ENCODE data around the gene PARD3. TPM values are rescaled to one million over a fixed set of nuclear protein-coding genes. Genes with fewer than 3 reads are reported as not detected.

Gene PARD3
- total RNA-seq, 2 experiments from 2014 or later = 3.6 to 4.0 TPM

DNA sequence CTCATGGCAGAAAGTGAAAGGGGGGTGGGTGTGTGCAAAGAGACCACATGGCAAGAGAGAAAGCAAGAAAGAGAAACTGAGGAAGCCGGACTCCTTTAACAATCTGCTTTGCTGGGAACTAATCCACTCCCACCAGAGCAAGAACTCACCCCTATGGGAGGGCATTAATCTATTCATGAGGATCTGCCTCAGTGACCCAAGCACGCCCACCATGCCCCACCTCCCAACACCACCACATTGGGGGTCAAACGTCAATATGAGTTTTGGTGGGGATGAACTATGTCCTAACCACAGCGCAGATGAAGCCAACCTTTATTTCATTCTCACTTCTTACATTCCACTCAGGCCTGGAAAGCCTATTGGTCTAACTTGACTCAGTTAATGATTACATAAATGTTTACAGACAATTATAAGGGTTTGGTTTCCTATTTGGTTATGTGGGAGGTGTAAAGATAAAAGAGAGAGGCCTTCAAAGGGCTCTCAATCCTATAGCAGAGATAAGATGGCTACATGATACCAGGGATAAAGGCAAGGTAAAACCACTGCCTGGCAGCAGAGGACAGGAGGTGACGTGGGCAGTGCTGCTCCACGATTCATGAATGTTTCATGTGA, 601.8 kb downstream of the PARD3 start:
- Mint-ChIP-seq H3K4me1 (ENCODE audit: low read depth) (no peaks in the 10 kb centered on the region), H3K27me3 (ENCODE audit: low read depth) (no peaks in the 10 kb centered on the region), H3K9me3 (no peaks in the 10 kb centered on the region), H3K27ac (no peak overlapping the region), H3K36me3 (ENCODE audit: low read depth) (no peaks in the 10 kb centered on the region), H3K4me3 (no peak overlapping the region)
- DNase-seq = no peak
- intact Hi-C loops (cut with micrococcal nuclease) = no loop called here
- CTCF ChIA-PET = no interaction called here

DNA sequence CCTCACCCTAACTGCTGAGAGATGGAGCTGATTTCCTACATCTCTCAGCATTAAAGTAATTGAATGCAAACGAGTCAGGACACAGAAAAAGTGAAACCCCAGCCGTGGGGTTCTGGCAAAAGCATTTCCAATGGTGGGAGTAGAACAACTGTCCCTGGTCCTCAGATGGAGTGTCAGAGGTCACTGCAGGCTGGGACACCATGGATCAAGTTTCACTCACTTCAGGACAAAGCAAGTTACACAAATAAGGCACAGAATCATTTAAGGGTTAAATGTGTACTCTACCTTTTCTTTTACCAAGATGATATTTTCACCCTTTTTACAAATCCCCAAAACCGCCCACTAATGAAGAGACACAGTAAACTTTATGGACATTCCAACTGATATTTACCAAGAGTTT, 607.8 kb downstream of the PARD3 start:
- H3K4me3 Mint-ChIP-seq = no peak overlapping the region
- H3K36me3 Mint-ChIP-seq (ENCODE audit: low read depth) = no peaks in the 10 kb centered on the region
- DNase-seq = no peak
- H3K27me3 Mint-ChIP-seq (ENCODE audit: low read depth) = peaks cover 2% of the 10 kb centered on the region
- no peaks in the 10 kb centered on the region for H3K9me3 Mint-ChIP-seq
- H3K27ac Mint-ChIP-seq = no peak overlapping the region
- peaks cover 9% of the 10 kb centered on the region for H3K4me1 Mint-ChIP-seq (ENCODE audit: low read depth)
- intact Hi-C loops (cut with micrococcal nuclease) = no loop called here
- CTCF ChIA-PET = no interaction called here

GRCh38 chr10:34206935-34207268, 608.2 kb downstream of the PARD3 start:
- Mint-ChIP-seq H3K36me3 (ENCODE audit: low read depth) (no peaks in the 10 kb centered on the region), H3K4me3 (no peak overlapping the region), H3K9me3 (no peaks in the 10 kb centered on the region), H3K27me3 (ENCODE audit: low read depth) (peaks cover 2% of the 10 kb centered on the region), H3K27ac (no peak overlapping the region), H3K4me1 (ENCODE audit: low read depth) (peaks cover 9% of the 10 kb centered on the region)
- CTCF ChIA-PET = no interaction called here
- DNase-seq = no peak
- intact Hi-C loops (cut with micrococcal nuclease) = no loop called here

DNA sequence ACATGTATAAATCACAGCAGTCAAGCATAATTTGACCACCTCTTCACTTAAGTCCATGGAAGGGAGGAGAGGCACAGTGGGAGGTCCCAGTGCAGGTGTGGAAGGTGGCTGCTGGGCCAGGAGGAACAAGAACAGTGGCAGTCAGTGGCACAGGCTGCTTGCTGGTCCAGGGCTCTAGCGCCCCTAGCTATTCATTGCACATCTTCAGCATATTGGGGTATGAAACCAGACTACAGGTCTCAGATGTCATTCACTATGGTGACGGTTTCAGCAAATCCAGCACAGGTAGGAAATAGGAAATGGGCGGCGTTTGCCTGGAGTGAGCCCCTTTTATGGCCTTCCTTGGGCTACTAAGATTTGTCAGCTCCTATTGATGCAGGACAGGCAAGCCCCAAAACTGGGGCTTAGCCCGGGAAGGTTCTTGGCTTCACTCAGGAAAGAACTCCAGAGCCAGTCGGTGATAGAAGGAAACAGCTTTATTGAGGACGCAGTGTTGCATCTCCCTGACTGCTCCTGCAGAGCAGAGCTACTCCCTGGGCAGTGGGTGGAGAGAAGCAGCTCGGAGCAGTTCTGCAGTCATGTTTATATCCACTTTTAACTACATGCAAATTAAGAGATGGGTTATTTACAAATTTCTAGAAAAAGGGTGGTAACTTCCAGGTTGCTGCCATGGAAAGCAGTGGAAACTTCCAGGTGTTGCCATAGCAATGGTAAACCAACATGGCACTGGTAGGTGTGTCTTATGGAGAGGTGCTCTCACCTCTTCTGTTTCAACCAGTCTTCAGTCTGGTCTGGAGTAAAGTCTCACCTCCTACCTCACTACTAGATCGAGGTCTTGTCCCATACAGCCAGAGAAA, 608.8 kb downstream of the PARD3 start:
- intact Hi-C loops (cut with micrococcal nuclease) = no loop called here
- H3K27ac Mint-ChIP-seq = no peak overlapping the region
- no peaks in the 10 kb centered on the region for H3K36me3 Mint-ChIP-seq (ENCODE audit: low read depth)
- CTCF ChIA-PET = no interaction called here
- peaks cover 9% of the 10 kb centered on the region for H3K4me1 Mint-ChIP-seq (ENCODE audit: low read depth)
- peaks cover 2% of the 10 kb centered on the region for H3K27me3 Mint-ChIP-seq (ENCODE audit: low read depth)
- no peak overlapping the region for H3K4me3 Mint-ChIP-seq
- DNase-seq = no peak
- H3K9me3 Mint-ChIP-seq = no peaks in the 10 kb centered on the region

GRCh38 chr10:34205452-34205851, 609.6 kb downstream of the PARD3 start:
- CTCF ChIA-PET = no interaction called here
- H3K4me3 Mint-ChIP-seq = no peak overlapping the region
- no peaks in the 10 kb centered on the region for H3K9me3 Mint-ChIP-seq
- H3K36me3 Mint-ChIP-seq (ENCODE audit: low read depth) = no peaks in the 10 kb centered on the region
- peaks cover 9% of the 10 kb centered on the region for H3K4me1 Mint-ChIP-seq (ENCODE audit: low read depth)
- DNase-seq = no peak
- H3K27ac Mint-ChIP-seq = no peak overlapping the region
- H3K27me3 Mint-ChIP-seq (ENCODE audit: low read depth) = peaks cover 5% of the 10 kb centered on the region
- intact Hi-C loops (cut with micrococcal nuclease) = no loop called here

DNA sequence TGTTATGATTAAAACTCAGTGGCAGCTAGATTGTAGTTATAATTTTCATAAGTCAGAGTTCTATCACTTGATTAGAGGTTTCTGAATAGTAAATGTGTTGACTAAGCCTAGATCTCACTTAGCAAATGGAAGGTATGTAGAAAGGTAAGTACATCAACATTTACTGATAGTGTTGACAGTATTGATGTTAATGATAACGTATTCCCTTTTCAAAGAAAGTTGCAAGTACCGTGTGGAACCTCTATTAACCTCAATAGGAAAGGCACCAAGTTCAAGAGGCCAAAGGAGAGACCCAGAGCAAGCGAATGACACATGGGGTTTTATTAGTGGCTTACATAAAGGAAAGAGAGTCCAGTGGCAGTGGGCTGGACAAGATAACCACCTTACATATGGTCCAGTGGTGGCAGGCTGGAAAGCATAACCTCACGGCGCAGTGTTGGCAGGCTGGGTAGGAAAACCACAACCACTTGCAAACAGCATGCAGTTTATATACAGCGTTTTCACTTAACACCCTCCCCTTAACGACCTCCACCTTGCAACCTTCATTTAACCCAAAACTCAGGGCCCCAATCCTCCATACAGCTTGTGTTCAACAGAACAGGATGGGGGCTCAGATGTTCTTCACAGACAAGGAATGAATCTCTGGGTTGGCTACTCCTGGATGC, 611.0 kb downstream of the PARD3 start:
- no peak overlapping the region for H3K27ac Mint-ChIP-seq
- peaks cover 5% of the 10 kb centered on the region for H3K27me3 Mint-ChIP-seq (ENCODE audit: low read depth)
- no peak for DNase-seq
- no peaks in the 10 kb centered on the region for H3K9me3 Mint-ChIP-seq
- no peaks in the 10 kb centered on the region for H3K36me3 Mint-ChIP-seq (ENCODE audit: low read depth)
- H3K4me1 Mint-ChIP-seq (ENCODE audit: low read depth) = peaks cover 9% of the 10 kb centered on the region
- intact Hi-C loops (cut with micrococcal nuclease) = no loop called here
- CTCF ChIA-PET = no interaction called here
- no peak overlapping the region for H3K4me3 Mint-ChIP-seq

DNA sequence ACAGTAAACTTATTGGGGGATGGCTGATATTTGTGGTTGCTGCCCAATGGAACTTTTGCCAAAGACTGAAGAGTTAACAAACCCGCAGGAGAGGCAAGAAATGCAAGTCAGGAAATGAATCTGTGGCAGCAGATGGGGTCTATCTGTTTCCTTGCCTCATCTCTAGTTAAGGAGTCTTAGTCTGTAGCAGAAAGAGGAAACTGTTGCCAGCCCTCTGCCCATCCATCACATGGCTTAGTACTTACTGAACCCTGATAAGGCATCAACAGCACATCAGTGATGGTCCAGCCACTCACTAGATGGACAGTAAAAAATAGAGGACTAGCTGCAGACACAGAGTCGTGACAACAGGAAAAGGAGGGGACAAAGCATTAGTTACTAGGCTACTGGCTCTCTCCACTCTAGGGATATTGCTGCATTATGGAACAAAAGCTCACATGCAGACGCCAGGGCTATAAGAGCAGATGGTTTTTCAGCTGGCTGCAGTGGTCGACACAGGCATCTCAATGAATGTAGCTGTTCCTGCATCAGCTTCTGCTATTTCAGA, 614.7 kb downstream of the PARD3 start:
- intact Hi-C loops (cut with micrococcal nuclease) = no loop called here
- Mint-ChIP-seq H3K27me3 (ENCODE audit: low read depth) (peaks cover 5% of the 10 kb centered on the region), H3K36me3 (ENCODE audit: low read depth) (no peaks in the 10 kb centered on the region), H3K9me3 (no peaks in the 10 kb centered on the region), H3K4me3 (no peak overlapping the region), H3K27ac (no peak overlapping the region), H3K4me1 (ENCODE audit: low read depth) (peaks cover 4% of the 10 kb centered on the region)
- no peak for DNase-seq
- CTCF ChIA-PET = no interaction called here

DNA sequence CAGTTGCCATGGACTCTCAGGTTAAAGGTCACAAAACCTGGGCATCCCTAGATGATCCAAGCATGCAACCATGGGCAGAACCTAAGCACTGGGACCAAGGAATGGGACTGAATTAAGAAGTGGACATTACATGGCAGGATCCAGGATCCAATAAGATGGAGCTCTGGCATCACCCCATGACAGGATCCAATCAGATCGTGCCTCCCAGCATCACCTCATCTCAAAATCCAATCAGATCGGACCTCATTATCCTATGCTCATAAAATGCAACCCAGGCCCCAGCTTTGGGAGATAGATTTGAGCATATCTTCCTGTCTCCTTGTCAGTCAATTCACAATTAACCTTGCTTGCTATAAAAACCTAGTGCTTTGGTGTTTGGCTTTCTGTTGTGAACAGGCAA, 616.1 kb downstream of the PARD3 start:
- Mint-ChIP-seq H3K36me3 (ENCODE audit: low read depth) (no peaks in the 10 kb centered on the region), H3K27me3 (ENCODE audit: low read depth) (peaks cover 6% of the 10 kb centered on the region), H3K4me1 (ENCODE audit: low read depth) (no peaks in the 10 kb centered on the region), H3K4me3 (no peak overlapping the region), H3K9me3 (no peaks in the 10 kb centered on the region), H3K27ac (no peak overlapping the region)
- CTCF ChIA-PET = interaction anchor here (1.0 kb wide), 1 partner anchor 178 kb away, joined by 3 read pairs; no protein-coding TSS in a partner anchor
- DNase-seq = no peak
- intact Hi-C loops (cut with micrococcal nuclease) = no loop called here

GRCh38 chr10:34196058-34196433, 619.0 kb downstream of the PARD3 start:
- Mint-ChIP-seq H3K27me3 (ENCODE audit: low read depth) (peaks cover 8% of the 10 kb centered on the region), H3K4me3 (no peak overlapping the region), H3K27ac (no peak overlapping the region), H3K4me1 (ENCODE audit: low read depth) (no peaks in the 10 kb centered on the region), H3K9me3 (no peaks in the 10 kb centered on the region), H3K36me3 (ENCODE audit: low read depth) (no peaks in the 10 kb centered on the region)
- DNase-seq = no peak
- intact Hi-C loops (cut with micrococcal nuclease) = no loop called here
- CTCF ChIA-PET = no interaction called here

DNA sequence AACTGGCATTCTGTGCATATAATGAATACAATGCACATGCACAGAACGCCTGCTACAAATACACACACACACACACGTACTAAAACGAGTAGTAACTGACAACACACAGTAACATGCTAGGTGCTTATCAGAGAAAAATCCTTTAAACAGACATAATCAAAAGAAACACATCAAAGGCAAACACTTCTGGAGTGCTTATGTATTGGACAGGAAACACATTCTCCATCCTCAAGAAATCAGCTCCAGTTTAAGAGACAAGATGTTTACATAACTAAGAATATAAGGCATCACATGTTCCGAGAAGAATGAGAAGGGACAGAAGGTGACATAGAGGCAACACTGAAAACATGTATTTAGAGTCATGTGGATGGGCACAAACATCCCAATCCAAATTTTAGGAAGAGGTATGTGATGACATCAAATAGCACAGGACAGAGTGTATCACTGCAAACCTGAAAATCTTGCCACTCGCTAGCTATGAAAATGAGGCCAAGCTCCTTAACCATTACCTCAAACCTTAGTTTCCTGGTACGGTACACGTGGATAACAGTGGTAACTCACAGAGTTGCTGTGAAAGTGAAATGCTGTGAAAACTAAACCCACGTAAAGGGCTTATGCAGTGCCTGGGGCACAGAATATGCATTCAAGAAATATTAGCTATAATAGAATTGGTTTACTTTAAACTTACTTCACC, 619.6 kb downstream of the PARD3 start:
- H3K9me3 Mint-ChIP-seq = no peaks in the 10 kb centered on the region
- H3K27me3 Mint-ChIP-seq (ENCODE audit: low read depth) = peaks cover 6% of the 10 kb centered on the region
- CTCF ChIA-PET = no interaction called here
- intact Hi-C loops (cut with micrococcal nuclease) = no loop called here
- no peaks in the 10 kb centered on the region for H3K36me3 Mint-ChIP-seq (ENCODE audit: low read depth)
- no peaks in the 10 kb centered on the region for H3K4me1 Mint-ChIP-seq (ENCODE audit: low read depth)
- no peak overlapping the region for H3K4me3 Mint-ChIP-seq
- DNase-seq = no peak
- H3K27ac Mint-ChIP-seq = no peak overlapping the region

DNA sequence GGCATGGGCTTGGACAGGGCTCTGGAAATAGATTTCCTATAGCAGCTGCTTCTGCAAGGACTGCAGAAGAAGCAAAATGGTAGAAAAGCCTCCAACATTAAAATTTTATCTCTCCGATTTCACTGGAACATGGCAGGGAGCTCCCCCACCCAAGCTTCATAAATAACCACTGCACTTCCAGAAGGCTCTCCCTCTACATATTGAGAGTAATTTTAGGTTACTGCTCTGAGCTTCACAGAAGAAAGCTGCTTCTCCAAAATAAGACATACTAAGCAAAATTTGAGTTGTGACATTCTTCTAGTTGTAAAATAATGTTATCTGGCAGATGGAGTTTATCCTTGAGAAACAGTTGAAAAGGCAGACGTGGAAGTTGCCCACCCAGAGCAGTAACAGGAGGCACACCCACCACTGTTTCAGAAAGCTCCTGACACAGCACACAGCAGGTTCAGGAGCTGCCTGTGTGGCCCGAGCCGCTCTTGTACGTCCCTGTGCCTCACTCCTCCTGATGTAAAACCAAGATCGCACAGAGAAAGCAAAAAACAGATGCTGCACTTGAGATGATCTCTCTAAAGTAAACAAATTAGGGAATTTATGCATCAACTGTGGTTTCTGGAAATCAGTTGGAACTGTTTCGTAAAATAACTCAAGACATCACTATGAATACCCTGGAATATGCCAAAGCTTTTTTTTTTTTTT, 621.0 kb downstream of the PARD3 start:
- H3K4me1 Mint-ChIP-seq (ENCODE audit: low read depth) = no peaks in the 10 kb centered on the region
- H3K9me3 Mint-ChIP-seq = no peaks in the 10 kb centered on the region
- CTCF ChIA-PET = no interaction called here
- intact Hi-C loops (cut with micrococcal nuclease) = no loop called here
- no peak for DNase-seq
- no peak overlapping the region for H3K27ac Mint-ChIP-seq
- H3K4me3 Mint-ChIP-seq = no peak overlapping the region
- H3K36me3 Mint-ChIP-seq (ENCODE audit: low read depth) = no peaks in the 10 kb centered on the region
- H3K27me3 Mint-ChIP-seq (ENCODE audit: low read depth) = peaks cover 6% of the 10 kb centered on the region

- H3K4me3 Mint-ChIP-seq = no peak overlapping the region
- no peaks in the 10 kb centered on the region for H3K4me1 Mint-ChIP-seq (ENCODE audit: low read depth)
- no peak overlapping the region for H3K27ac Mint-ChIP-seq
- H3K27me3 Mint-ChIP-seq (ENCODE audit: low read depth) = peaks cover 6% of the 10 kb centered on the region
- CTCF ChIA-PET = no interaction called here
- H3K36me3 Mint-ChIP-seq (ENCODE audit: low read depth) = no peaks in the 10 kb centered on the region
- intact Hi-C loops (cut with micrococcal nuclease) = no loop called here
- no peaks in the 10 kb centered on the region for H3K9me3 Mint-ChIP-seq
- DNase-seq = no peak
Measured at GRCh38 chr10:34192646-34193045, 622.5 kb downstream of the PARD3 start.

Measured in activated naive CD4-positive, alpha-beta T cell treated with anti-CD3 and anti-CD28 coated beads for 36 hours (primary cell).